OCI-LY1 (cell line): Measurements from ENCODE around the gene C11orf97.

Experiments
- H2AFZ ChIP-seq: fragments of 200-600 bp; sonication (generic), shearing (Covaris generic); 2 replicates; pipeline ENCODE4 v1.6.0; 2014; ENCODE audit warnings: antibody characterized with exemption, mild to moderate bottlenecking, low read length
- H3F3A ChIP-seq: fragments of 200-600 bp; sonication (generic), shearing (Covaris generic); 2 replicates; pipeline ENCODE4 v1.6.0; 2014; ENCODE audit warnings: mild to moderate bottlenecking, antibody characterized with exemption, low read length, moderate library complexity; ENCODE audit not compliant: insufficient read depth
- H3K27ac ChIP-seq: fragments of 200-600 bp; sonication (generic); 2 replicates; pipeline ENCODE4 v1.5.1; 2014; ENCODE audit warnings: low read length, mixed run types, mild to moderate bottlenecking, low read depth; ENCODE audit not compliant: poor library complexity, severe bottlenecking
- H3K27me3 ChIP-seq: fragments of 200-600 bp; sonication (generic); 2 replicates; pipeline ENCODE4 v1.6.0; 2014; ENCODE audit warnings: antibody characterized with exemption, mild to moderate bottlenecking, low read length, moderate library complexity; ENCODE audit not compliant: insufficient read depth
- H3K36me3 ChIP-seq: fragments of 200-600 bp; sonication (generic); 2 replicates; pipeline ENCODE4 v1.6.1; 2014; ENCODE audit warnings: mild to moderate bottlenecking, antibody characterized with exemption, low read length, moderate library complexity, mixed read lengths; ENCODE audit not compliant: insufficient read depth
- H3K4me1 ChIP-seq: fragments of 200-600 bp; sonication (generic); 2 replicates; pipeline ENCODE4 v1.5.1; 2014; ENCODE audit warnings: mild to moderate bottlenecking, low read length, moderate library complexity; ENCODE audit not compliant: insufficient read depth, severe bottlenecking
- H3K4me2 ChIP-seq: fragments of 200-600 bp; sonication (generic), shearing (Covaris generic); 2 replicates; pipeline ENCODE4 v1.6.1; 2014; ENCODE audit warnings: low read length
- H3K4me3 ChIP-seq: fragments of 200-600 bp; sonication (generic); 2 replicates; pipeline ENCODE4 v1.5.1; 2014; ENCODE audit warnings: low read length, low read depth, mild to moderate bottlenecking, mixed read lengths; ENCODE audit not compliant: poor library complexity, severe bottlenecking
- H3K79me2 ChIP-seq: fragments of 200-600 bp; shearing (Covaris generic); 2 replicates; pipeline ENCODE4 v1.6.1; 2016; ENCODE audit warnings: mixed run types, low read length, mixed read lengths; ENCODE audit not compliant: insufficient read depth
- H3K9ac ChIP-seq: fragments of 200-600 bp; sonication (generic), shearing (Covaris generic); 2 replicates; pipeline ENCODE4 v1.6.1; 2014; ENCODE audit warnings: mild to moderate bottlenecking, low read length, mixed read lengths
- H3K9me2 ChIP-seq: fragments of 200-600 bp; sonication (generic), shearing (Covaris generic); 2 replicates; pipeline ENCODE4 v1.6.1; 2014; ENCODE audit warnings: low read depth, mild to moderate bottlenecking, low read length, mixed read lengths
- H3K9me3 ChIP-seq: fragments of 200-600 bp; shearing (Covaris generic); 2 replicates; pipeline ENCODE4 v1.6.1; 2014; ENCODE audit warnings: low read length, mixed read lengths
- H4K20me1 ChIP-seq: fragments of 200-600 bp; sonication (generic), shearing (Covaris generic); 2 replicates; pipeline ENCODE4 v1.6.0; 2016; ENCODE audit warnings: mild to moderate bottlenecking, low read length; ENCODE audit not compliant: insufficient read depth
- EZH2 ChIP-seq: fragments of 200-600 bp; sonication (generic), shearing (Covaris generic); IDR thresholded peaks from 2 replicates; pipeline ENCODE4 v1.8.0; 2017; ENCODE audit warnings: borderline replicate concordance, mixed run types, mild to moderate bottlenecking, antibody characterized with exemption, low read length, moderate library complexity, mixed read lengths
- TF ChIP-seq, protein P1 (sequence below): fragments of 200-600 bp; sonication (generic), shearing (Covaris generic); IDR thresholded peaks from 2 replicates; pipeline ENCODE4 v1.5.1; 2017; ENCODE audit warnings: mild to moderate bottlenecking, antibody characterized with exemption, low read length, moderate library complexity, mixed read lengths

Gene C11orf97, protein sequence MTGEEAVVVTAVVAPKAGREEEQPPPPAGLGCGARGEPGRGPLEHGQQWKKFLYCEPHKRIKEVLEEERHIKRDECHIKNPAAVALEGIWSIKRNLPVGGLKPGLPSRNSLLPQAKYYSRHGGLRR

DNA sequence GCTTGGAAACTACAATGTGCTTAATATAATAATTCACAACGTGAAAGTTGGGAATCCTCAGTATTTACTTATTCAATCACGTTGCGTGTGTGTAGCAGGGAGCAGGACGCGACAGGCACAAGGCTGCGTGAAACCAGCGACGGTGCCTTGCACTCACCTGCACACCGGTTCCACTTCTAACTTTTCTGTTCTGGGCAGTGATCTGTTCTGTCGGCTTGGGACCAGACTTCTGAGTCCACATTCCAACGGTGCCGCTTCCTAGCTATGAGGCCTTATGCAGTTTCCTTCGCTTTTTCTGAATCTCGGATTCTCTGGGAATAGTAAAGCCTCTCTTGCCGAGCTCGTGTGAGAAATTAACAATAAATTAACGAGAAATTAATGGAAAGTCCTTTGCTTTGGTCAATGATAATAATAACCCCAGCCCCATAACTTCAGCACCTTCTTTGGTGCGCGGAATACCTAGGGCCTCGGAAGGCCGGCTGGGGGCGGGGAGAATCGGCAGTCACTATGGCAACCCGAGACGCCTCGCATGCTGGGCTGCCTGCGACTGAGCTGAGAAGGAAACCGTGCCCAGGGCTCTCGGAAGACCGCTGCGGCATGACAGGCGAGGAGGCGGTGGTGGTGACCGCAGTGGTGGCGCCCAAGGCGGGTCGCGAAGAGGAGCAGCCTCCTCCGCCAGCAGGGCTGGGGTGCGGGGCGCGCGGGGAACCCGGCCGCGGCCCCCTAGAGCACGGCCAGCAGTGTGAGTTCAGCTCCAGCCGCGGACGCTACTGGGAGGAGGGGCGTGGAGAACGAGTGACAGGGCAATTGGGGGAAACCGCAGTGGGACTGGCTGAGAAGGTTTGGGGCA, at the start of gene C11orf97:
TSS of gene C11orf97 (plus strand) at position 530 of the 850 bp plus-strand sequence. CDS start at position 598, 68 bp downstream.
- H3F3A ChIP-seq: no peaks in the 10 kb centered on the region
- H3K36me3 ChIP-seq: no peaks in the 10 kb centered on the region; the same call in 1 of the 2 replicates
- H3K27ac ChIP-seq: no peak within 1 kb of the TSS
- H3K9me2 ChIP-seq: no peaks in the 10 kb centered on the region
- H3K9me3 ChIP-seq: no peaks in the 10 kb centered on the region
- H2AFZ ChIP-seq: no peak within 1 kb of the TSS
- H3K4me2 ChIP-seq: peak within 1 kb of the TSS; percentile 60
- peak within 1 kb of the TSS; percentile 49 for H3K4me3 ChIP-seq
- no peaks in the 10 kb centered on the region for H3K79me2 ChIP-seq
- no peaks in the 10 kb centered on the region for H3K27me3 ChIP-seq
- no peak within 1 kb of the TSS for H3K9ac ChIP-seq
- H4K20me1 ChIP-seq: no peaks in the 10 kb centered on the region
- H3K4me1 ChIP-seq: peaks cover 7% of the 10 kb centered on the region
- no peak for TF ChIP-seq EZH2
- TF ChIP-seq, protein P1, sequence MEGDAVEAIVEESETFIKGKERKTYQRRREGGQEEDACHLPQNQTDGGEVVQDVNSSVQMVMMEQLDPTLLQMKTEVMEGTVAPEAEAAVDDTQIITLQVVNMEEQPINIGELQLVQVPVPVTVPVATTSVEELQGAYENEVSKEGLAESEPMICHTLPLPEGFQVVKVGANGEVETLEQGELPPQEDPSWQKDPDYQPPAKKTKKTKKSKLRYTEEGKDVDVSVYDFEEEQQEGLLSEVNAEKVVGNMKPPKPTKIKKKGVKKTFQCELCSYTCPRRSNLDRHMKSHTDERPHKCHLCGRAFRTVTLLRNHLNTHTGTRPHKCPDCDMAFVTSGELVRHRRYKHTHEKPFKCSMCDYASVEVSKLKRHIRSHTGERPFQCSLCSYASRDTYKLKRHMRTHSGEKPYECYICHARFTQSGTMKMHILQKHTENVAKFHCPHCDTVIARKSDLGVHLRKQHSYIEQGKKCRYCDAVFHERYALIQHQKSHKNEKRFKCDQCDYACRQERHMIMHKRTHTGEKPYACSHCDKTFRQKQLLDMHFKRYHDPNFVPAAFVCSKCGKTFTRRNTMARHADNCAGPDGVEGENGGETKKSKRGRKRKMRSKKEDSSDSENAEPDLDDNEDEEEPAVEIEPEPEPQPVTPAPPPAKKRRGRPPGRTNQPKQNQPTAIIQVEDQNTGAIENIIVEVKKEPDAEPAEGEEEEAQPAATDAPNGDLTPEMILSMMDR: no peak

DNA sequence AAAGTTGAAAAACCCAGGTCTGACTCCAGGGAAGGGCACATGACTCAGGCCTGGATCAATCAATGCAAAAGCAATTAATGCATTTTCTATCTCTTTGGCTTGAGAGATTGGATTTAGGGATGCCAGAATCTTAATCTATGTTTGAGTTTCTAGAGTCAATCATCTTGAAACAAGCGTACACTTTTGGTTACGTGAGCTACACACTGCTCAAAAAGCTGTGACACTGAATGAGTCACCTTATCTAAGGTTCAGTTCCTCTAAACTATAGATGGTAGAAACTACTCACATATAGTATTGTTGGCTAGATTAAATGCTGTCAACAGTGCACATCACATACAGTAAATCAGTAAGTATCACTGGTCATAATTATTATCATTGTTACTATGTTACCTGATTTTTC, 42.8 kb upstream of the C11orf97 start:
- H3K9ac ChIP-seq: no peak overlapping the region
- no peaks in the 10 kb centered on the region for H3K27me3 ChIP-seq
- no peak overlapping the region for H3K27ac ChIP-seq
- no peak overlapping the region for H3K4me3 ChIP-seq
- H2AFZ ChIP-seq: no peak overlapping the region
- no peaks in the 10 kb centered on the region for H3F3A ChIP-seq
- H3K79me2 ChIP-seq: no peaks in the 10 kb centered on the region
- H3K4me1 ChIP-seq: peaks cover 4% of the 10 kb centered on the region
- H3K36me3 ChIP-seq: peaks cover 83% of the 10 kb centered on the region
- H3K9me2 ChIP-seq: no peaks in the 10 kb centered on the region
- H3K9me3 ChIP-seq: no peaks in the 10 kb centered on the region
- H4K20me1 ChIP-seq: no peaks in the 10 kb centered on the region
- TF ChIP-seq, protein P1: no peak
- no peak for TF ChIP-seq EZH2
- H3K4me2 ChIP-seq: no peak overlapping the region

GRCh38 chr11:94472916-94473799, 39.1 kb upstream of the C11orf97 start:
- Histone ChIP-seq H3K36me3 (peaks cover 89% of the 10 kb centered on the region), H4K20me1 (no peaks in the 10 kb centered on the region), H3K79me2 (no peaks in the 10 kb centered on the region), H3F3A (no peaks in the 10 kb centered on the region), H3K9ac (no peak overlapping the region), H3K9me2 (no peaks in the 10 kb centered on the region), H3K4me3 (no peak overlapping the region), H3K27ac (no peak overlapping the region), H3K27me3 (no peaks in the 10 kb centered on the region), H3K4me2 (no peak overlapping the region), H3K4me1 (peaks cover 4% of the 10 kb centered on the region), H3K9me3 (no peaks in the 10 kb centered on the region), H2AFZ (no peak overlapping the region)
- TF ChIP-seq, protein P1: no peak
- no peak for TF ChIP-seq EZH2
